Measurements from ENCODE around the gene RETN. TPM values are rescaled to one million over a fixed set of nuclear protein-coding genes. Genes with fewer than 3 reads are reported as not detected.

The RETN gene
- total and polyA plus RNA-seq, 2 donors (not counting 3 experiments of a cell fraction or from before 2014, with no cell fraction given) = not detected

- intact Hi-C loops (cut with micrococcal nuclease) = no loop called here
- FAIRE-seq = no peak
- Histone ChIP-seq H3K4me1 (ENCODE audit: control insufficient read depth, extremely low read depth, insufficient read depth, low read length) (no peaks in the 10 kb centered on the region), H3K9me1 (replicated peaks; ENCODE audit: control insufficient read depth, extremely low read depth, insufficient read depth, low read length) (no peaks in the 10 kb centered on the region), H2AFZ (ENCODE audit: low read depth, low read length) (no peak overlapping the region), H4K20me1 (replicated peaks; ENCODE audit: control insufficient read depth, extremely low read depth, insufficient read depth, low read length) (no peaks in the 10 kb centered on the region), H3K9me3 (replicated peaks; ENCODE audit: control insufficient read depth, insufficient read depth, low read length) (no peaks in the 10 kb centered on the region), H3K4me2 (ENCODE audit: insufficient read depth, low read length) (no peak overlapping the region), H3K79me2 (ENCODE audit: control insufficient read depth, insufficient read depth, low read length) (no peaks in the 10 kb centered on the region), H3K4me3 (replicated peaks in 1 of 3; ENCODE audit: insufficient read depth in 1 of 3, low read depth in 1 of 3, low read length in 3 of 3) (no peak overlapping the region), H3K27me3 (ENCODE audit: control insufficient read depth in 2 of 2, insufficient read depth in 2 of 2, low read length in 2 of 2) (peaks cover 9 to 13% of the 10 kb centered on the region in 2 experiments), H3K27ac (ENCODE audit: insufficient read depth, low read depth, low read length) (no peak overlapping the region), H3K9ac (replicated peaks; ENCODE audit: extremely low read depth, insufficient read depth, low read length) (no peak overlapping the region), H3K36me3 (ENCODE audit: control insufficient read depth in 2 of 2, extremely low read depth in 1 of 2, insufficient read depth in 2 of 2, low read length in 2 of 2) (no peaks in the 10 kb centered on the region)
- BruUV-seq (replicated peaks) = no TSS peak
- DNase-seq (ENCODE audit: low read depth, low spot score) = no peak
- ChIA-PET POLR2A (no interaction called here), CTCF (interaction anchor here (1.6 to 4.8 kb wide), 2 partner anchors 11 to 101 kb away, joined by 8 to 27 read pairs; partner anchors contain the start of gene TRAPPC5)
- TF ChIP-seq MAX (IDR thresholded peaks at IDR 0.05; ENCODE audit: insufficient read depth, insufficient read length) (no peak), EZH2 (IDR thresholded peaks at IDR 0.05; ENCODE audit: borderline replicate concordance, low read depth, low read length, severe bottlenecking) (no peak), POLR2A (IDR thresholded peaks at IDR 0.05; ENCODE audit: low read depth, low read length) (no peak), FOS (IDR thresholded peaks at IDR 0.05; ENCODE audit: borderline replicate concordance, insufficient read depth, low read length) (no peak), GATA2 (IDR thresholded peaks at IDR 0.05; ENCODE audit: insufficient read depth, insufficient read length, low read depth, low read length) (no peak), JUN (IDR thresholded peaks at IDR 0.05; ENCODE audit: borderline replicate concordance, insufficient read depth, insufficient read length, low read depth) (no peak)
- dilution Hi-C loops (cut with MboI; ENCODE audit: extremely low pct_ligation_motif_present, low sequenced_read_pairs) = no loop called here
Observed at GRCh38 chr19:7669641-7670040, 792 bp downstream of the RETN start.

GRCh38 chr19:7670150-7670783 lies 1.4 kb downstream of the RETN start:
- dilution Hi-C loops (cut with MboI; ENCODE audit: extremely low pct_ligation_motif_present, low sequenced_read_pairs) = no loop called here
- H3K9me1 ChIP-seq (replicated peaks; ENCODE audit: control insufficient read depth, extremely low read depth, insufficient read depth, low read length) = no peaks in the 10 kb centered on the region
- FAIRE-seq = no peak

More at GRCh38 chr19:7670150-7670783, 1.4 kb downstream of the RETN start:
- intact Hi-C loops (cut with micrococcal nuclease) = no loop called here
- Histone ChIP-seq H3K4me2 (ENCODE audit: insufficient read depth, low read length) (no peak overlapping the region), H3K27ac (ENCODE audit: insufficient read depth, low read depth, low read length) (no peak overlapping the region), H3K79me2 (ENCODE audit: control insufficient read depth, insufficient read depth, low read length) (no peaks in the 10 kb centered on the region), H3K27me3 (ENCODE audit: control insufficient read depth in 2 of 2, insufficient read depth in 2 of 2, low read length in 2 of 2) (peaks cover 9 to 13% of the 10 kb centered on the region in 2 experiments), H3K9ac (replicated peaks; ENCODE audit: extremely low read depth, insufficient read depth, low read length) (no peak overlapping the region), H2AFZ (ENCODE audit: low read depth, low read length) (no peak overlapping the region), H4K20me1 (replicated peaks; ENCODE audit: control insufficient read depth, extremely low read depth, insufficient read depth, low read length) (no peaks in the 10 kb centered on the region), H3K4me3 (replicated peaks in 1 of 3; ENCODE audit: insufficient read depth in 1 of 3, low read depth in 1 of 3, low read length in 3 of 3) (no peak overlapping the region), H3K4me1 (ENCODE audit: control insufficient read depth, extremely low read depth, insufficient read depth, low read length) (no peaks in the 10 kb centered on the region), H3K36me3 (ENCODE audit: control insufficient read depth in 2 of 2, extremely low read depth in 1 of 2, insufficient read depth in 2 of 2, low read length in 2 of 2) (no peaks in the 10 kb centered on the region), H3K9me3 (replicated peaks; ENCODE audit: control insufficient read depth, insufficient read depth, low read length) (no peaks in the 10 kb centered on the region)
- BruUV-seq (replicated peaks) = no TSS peak
- no peak for DNase-seq (ENCODE audit: low read depth, low spot score)
- ChIA-PET POLR2A (no interaction called here), CTCF (interaction anchor here (1.6 to 4.8 kb wide), 2 partner anchors 10 to 102 kb away, joined by 8 to 27 read pairs; partner anchors contain the start of gene TRAPPC5)
- no peak for TF ChIP-seq MYC (IDR thresholded peaks at IDR 0.05; ENCODE audit: low read depth, low read length)
- TF ChIP-seq MAX (IDR thresholded peaks at IDR 0.05; ENCODE audit: insufficient read depth, insufficient read length) = no peak
- no peak for TF ChIP-seq POLR2AphosphoS5 (IDR thresholded peaks at IDR 0.05; ENCODE audit: insufficient read depth, low read depth, low read length)
- no peak for TF ChIP-seq GATA2 (IDR thresholded peaks at IDR 0.05; ENCODE audit: insufficient read depth, insufficient read length, low read depth, low read length)
- TF ChIP-seq CTCF (IDR thresholded peaks at IDR 0.05; ENCODE audit: extremely low read depth in 1 of 2, insufficient read depth in 1 of 2, low read depth in 1 of 2, low read length in 2 of 2) = no peak
- TF ChIP-seq EZH2 (IDR thresholded peaks at IDR 0.05; ENCODE audit: borderline replicate concordance, low read depth, low read length, severe bottlenecking) = no peak
- no peak for TF ChIP-seq FOS (IDR thresholded peaks at IDR 0.05; ENCODE audit: borderline replicate concordance, insufficient read depth, low read length)
- TF ChIP-seq POLR2A (IDR thresholded peaks at IDR 0.05; ENCODE audit: low read depth, low read length) = no peak
- no peak for TF ChIP-seq JUN (IDR thresholded peaks at IDR 0.05; ENCODE audit: borderline replicate concordance, insufficient read depth, insufficient read length, low read depth)

Data from endothelial cell of umbilical vein (primary cell).